Endodermal cell (in vitro differentiated cells): ENCODE results near the gene PAF1. TPM values are rescaled to one million over a fixed set of nuclear protein-coding genes. Genes with fewer than 3 reads are reported as not detected.

ENCODE experiments used
- DNase-seq: peaks from one replicate; pipeline ENCODE4 v3.0.0-alpha.2; 2017
- H3K27ac ChIP-seq: 2 replicates; pipeline ENCODE4 v1.5.1; 2013; ENCODE audit warnings: mild to moderate bottlenecking, low read depth, low read length, moderate library complexity
- H3K27me3 ChIP-seq: 2 replicates; pipeline ENCODE4 v1.6.1; 2013; ENCODE audit warnings: mild to moderate bottlenecking, low read length, moderate library complexity; ENCODE audit not compliant: insufficient read depth, control insufficient read depth, poor library complexity, severe bottlenecking
- H3K36me3 ChIP-seq: 2 replicates; pipeline ENCODE4 v1.7.0; 2013; ENCODE audit warnings: mild to moderate bottlenecking, low read length, moderate library complexity; ENCODE audit not compliant: control insufficient read depth, insufficient read depth
- H3K4me1 ChIP-seq: one replicate; pipeline ENCODE4 v1.7.0; 2013; ENCODE audit warnings: low read length; ENCODE audit not compliant: control insufficient read depth, insufficient read depth
- H3K4me3 ChIP-seq: 2 replicates; pipeline ENCODE4 v1.5.1; 2013; ENCODE audit warnings: mild to moderate bottlenecking, low read length, moderate library complexity
- H3K9ac ChIP-seq: 2 replicates; pipeline ENCODE4 v1.6.1; 2013; ENCODE audit warnings: mild to moderate bottlenecking, low read length, moderate library complexity; ENCODE audit not compliant: poor library complexity, severe bottlenecking; ENCODE audit errors: extremely low read depth
- H3K9me3 ChIP-seq: 2 replicates; pipeline ENCODE4 v1.6.1; 2013; ENCODE audit warnings: mild to moderate bottlenecking, low read length, moderate library complexity; ENCODE audit not compliant: control insufficient read depth
- H3K27ac Mint-ChIP-seq: 2 replicates; pipeline ENCODE4 v1.8.0; 2020; ENCODE audit warnings: mixed read lengths
- H3K27me3 Mint-ChIP-seq: 2 replicates; pipeline ENCODE4 v1.8.0; 2021; ENCODE audit warnings: mild to moderate bottlenecking, mixed read lengths; ENCODE audit not compliant: insufficient read depth
- H3K36me3 Mint-ChIP-seq: 2 replicates; pipeline ENCODE4 v1.8.0; 2020; ENCODE audit warnings: low read depth, mixed read lengths
- H3K4me1 Mint-ChIP-seq: 2 replicates; pipeline ENCODE4 v1.8.0; 2020; ENCODE audit warnings: mixed read lengths
- H3K4me3 Mint-ChIP-seq: 2 replicates; pipeline ENCODE4 v1.8.0; 2020; ENCODE audit warnings: mild to moderate bottlenecking, moderate library complexity, mixed read lengths
- H3K9me3 Mint-ChIP-seq: 2 replicates; pipeline ENCODE4 v1.8.0; 2020; ENCODE audit warnings: mild to moderate bottlenecking, mixed read lengths
- CTCF ChIP-seq: fragments of 200-600 bp; sonication (generic); conservative IDR thresholded peaks from 2 replicates; pipeline ENCODE4 v1.5.0; 2021; ENCODE audit warnings: antibody characterized with exemption, mild to moderate bottlenecking
- WGBS, 2 experiments: methylation state at CpG; one replicate each; pipeline versions ENCODE4 v1.1.5 to v1.1.7; 2013; ENCODE audit warnings: missing lambda C conversion rate in 2 of 2, mixed read lengths in 1 of 2; ENCODE audit not compliant: insufficient coverage in 1 of 2, insufficient read length in 1 of 2; 5-methylcytosine and 5-hydroxymethylcytosine counted together
- total RNA-seq, 2 donors: library from RNA; stranded (reverse); fragmentation: NEBNext Ultra II Directional in 1 of 2; extraction: Animal tissue kit (Norgen Biotek cat#: 25700) in 1 of 2; gene quantifications; 2 replicates in 1 of 2; 3 replicates in 1 of 2; pipeline ENCODE4 v1.2.1, GENCODE V29; 2021

The PAF1 gene
- total RNA-seq, 2 donors from 2014 or later: 28.4 to 28.8 TPM

GRCh38 chr19:39365531-39365930 lies 25.4 kb downstream of the PAF1 start:
- H3K4me3 ChIP-seq: no peak overlapping the region
- H3K4me1 Mint-ChIP-seq: no peaks in the 10 kb centered on the region
- DNase-seq: no peak
- WGBS, 2 experiments: 100% methylated on average over 1 of the region's 1 CpG
- H3K36me3 ChIP-seq: peaks cover 75% of the 10 kb centered on the region
- H3K9ac ChIP-seq: no peak overlapping the region
- H3K9me3 ChIP-seq: no peaks in the 10 kb centered on the region
- no peak overlapping the region for H3K27ac Mint-ChIP-seq
- no peak overlapping the region for H3K4me3 Mint-ChIP-seq
- H3K27me3 Mint-ChIP-seq: no peaks in the 10 kb centered on the region
- H3K9me3 Mint-ChIP-seq: no peaks in the 10 kb centered on the region
- TF ChIP-seq CTCF: no peak
- peaks cover 74% of the 10 kb centered on the region for H3K36me3 Mint-ChIP-seq
- no peaks in the 10 kb centered on the region for H3K4me1 ChIP-seq
- H3K27ac ChIP-seq: no peak overlapping the region
- no peaks in the 10 kb centered on the region for H3K27me3 ChIP-seq

- Histone ChIP-seq H3K36me3 (peaks cover 72% of the 10 kb centered on the region), H3K4me3 (no peak overlapping the region), H3K4me1 (no peaks in the 10 kb centered on the region), H3K27me3 (no peaks in the 10 kb centered on the region), H3K27ac (no peak overlapping the region), H3K9me3 (no peaks in the 10 kb centered on the region), H3K9ac (no peak overlapping the region)
- 92% methylated on average over 5 of the region's 5 CpGs; no CpG with 5 or more reads in 1 of the 2 experiments for WGBS, 2 experiments
- Mint-ChIP-seq H3K4me3 (no peak overlapping the region), H3K9me3 (no peaks in the 10 kb centered on the region), H3K36me3 (peaks cover 73% of the 10 kb centered on the region), H3K27ac (no peak overlapping the region), H3K4me1 (no peaks in the 10 kb centered on the region), H3K27me3 (no peaks in the 10 kb centered on the region)
- TF ChIP-seq CTCF: no peak
- no peak for DNase-seq
Measured at GRCh38 chr19:39363901-39364457, 26.9 kb downstream of the PAF1 start.

GRCh38 chr19:39362682-39363657 lies 27.9 kb downstream of the PAF1 start:
- no peak overlapping the region for H3K4me3 Mint-ChIP-seq
- no peak for DNase-seq
- no peaks in the 10 kb centered on the region for H3K9me3 Mint-ChIP-seq
- Histone ChIP-seq H3K36me3 (peaks cover 75% of the 10 kb centered on the region), H3K9ac (no peak overlapping the region), H3K27me3 (no peaks in the 10 kb centered on the region), H3K27ac (no peak overlapping the region), H3K4me1 (no peaks in the 10 kb centered on the region), H3K4me3 (no peak overlapping the region), H3K9me3 (no peaks in the 10 kb centered on the region)
- WGBS, 2 experiments: 88 to 89% methylated on average over 5 to 6 of the region's 6 CpGs
- H3K4me1 Mint-ChIP-seq: no peaks in the 10 kb centered on the region
- H3K27ac Mint-ChIP-seq: no peak overlapping the region
- H3K36me3 Mint-ChIP-seq: peaks cover 74% of the 10 kb centered on the region
- TF ChIP-seq CTCF: no peak
- H3K27me3 Mint-ChIP-seq: no peaks in the 10 kb centered on the region
